Adrenal gland (tissue), 5 donors: ENCODE results near the gene GALNTL6.
"Not testable (repeated sequence)": the region's sequence is repeated elsewhere in the genome, so short reads cannot be mapped to it uniquely, and the experiment has no call there.

ENCODE experiments used
- CTCF ChIP-seq, 6 experiments: fragments of 450-650 bp in 4 of 6; fragments of 200-600 bp in 2 of 6; sonication (generic) in 1 of 6; IDR thresholded peaks; 1 replicate in 5 of 6; 2 replicates in 1 of 6; pipeline versions ENCODE4 v1.5.1 to v1.8.0; 2016 to 2021; ENCODE audit warnings: antibody characterized with exemption in 6 of 6, mild to moderate bottlenecking in 2 of 6, moderate library complexity in 1 of 6
- POLR2A ChIP-seq, 2 donors: fragments of 450-650 bp; IDR thresholded peaks; one replicate each; pipeline ENCODE4 v1.6.1; 2017; ENCODE audit warnings: antibody characterized with exemption in 2 of 2, mild to moderate bottlenecking in 2 of 2, moderate library complexity in 1 of 2
- donor health status: DM: no; HTN: no; CAD: no.

GRCh38 chr4:173042139-173042538 lies 1228.9 kb downstream of the GALNTL6 start:
- not testable (repeated sequence) for TF ChIP-seq CTCF, POLR2A (IDR thresholded peaks at IDR 0.05)
